Duodenal mucosa (tissue), 2 donors: Measurements from ENCODE around the gene USP48.
"Not testable (repeated sequence)": the region's sequence is repeated elsewhere in the genome, so short reads cannot be mapped to it uniquely, and the experiment has no call there.

Experiments
- H3K27ac ChIP-seq: one replicate; pipeline ENCODE4 v1.7.0; 2013; ENCODE audit warnings: low read depth, low read length
- H3K27me3 ChIP-seq, 2 donors: one replicate each; pipeline ENCODE4 v1.7.0; 2013; ENCODE audit warnings: low read length in 2 of 2, control low read depth in 1 of 2; ENCODE audit not compliant: insufficient read depth in 2 of 2, control insufficient read depth in 1 of 2
- H3K36me3 ChIP-seq, 2 donors: one replicate each; pipeline ENCODE4 v1.7.0; 2013; ENCODE audit warnings: low read length in 2 of 2, control low read depth in 1 of 2; ENCODE audit not compliant: insufficient read depth in 2 of 2, control insufficient read depth in 1 of 2
- H3K4me1 ChIP-seq, 2 donors: one replicate each; pipeline ENCODE4 v1.7.0; 2013; ENCODE audit warnings: low read length in 2 of 2, control low read depth in 1 of 2; ENCODE audit not compliant: insufficient read depth in 2 of 2, control insufficient read depth in 1 of 2
- H3K4me3 ChIP-seq, 2 donors: one replicate each; pipeline ENCODE4 v1.7.0; 2013; ENCODE audit warnings: low read length in 2 of 2, low read depth in 1 of 2
- H3K9ac ChIP-seq, 2 donors: one replicate each; pipeline ENCODE4 v1.7.0; 2013; ENCODE audit warnings: low read length in 2 of 2, low read depth in 1 of 2
- H3K9me3 ChIP-seq, 2 donors: one replicate each; pipeline ENCODE4 v1.7.0; 2013; ENCODE audit warnings: low read length in 2 of 2, control low read depth in 1 of 2; ENCODE audit not compliant: control insufficient read depth in 1 of 2

Gene USP48, protein sequence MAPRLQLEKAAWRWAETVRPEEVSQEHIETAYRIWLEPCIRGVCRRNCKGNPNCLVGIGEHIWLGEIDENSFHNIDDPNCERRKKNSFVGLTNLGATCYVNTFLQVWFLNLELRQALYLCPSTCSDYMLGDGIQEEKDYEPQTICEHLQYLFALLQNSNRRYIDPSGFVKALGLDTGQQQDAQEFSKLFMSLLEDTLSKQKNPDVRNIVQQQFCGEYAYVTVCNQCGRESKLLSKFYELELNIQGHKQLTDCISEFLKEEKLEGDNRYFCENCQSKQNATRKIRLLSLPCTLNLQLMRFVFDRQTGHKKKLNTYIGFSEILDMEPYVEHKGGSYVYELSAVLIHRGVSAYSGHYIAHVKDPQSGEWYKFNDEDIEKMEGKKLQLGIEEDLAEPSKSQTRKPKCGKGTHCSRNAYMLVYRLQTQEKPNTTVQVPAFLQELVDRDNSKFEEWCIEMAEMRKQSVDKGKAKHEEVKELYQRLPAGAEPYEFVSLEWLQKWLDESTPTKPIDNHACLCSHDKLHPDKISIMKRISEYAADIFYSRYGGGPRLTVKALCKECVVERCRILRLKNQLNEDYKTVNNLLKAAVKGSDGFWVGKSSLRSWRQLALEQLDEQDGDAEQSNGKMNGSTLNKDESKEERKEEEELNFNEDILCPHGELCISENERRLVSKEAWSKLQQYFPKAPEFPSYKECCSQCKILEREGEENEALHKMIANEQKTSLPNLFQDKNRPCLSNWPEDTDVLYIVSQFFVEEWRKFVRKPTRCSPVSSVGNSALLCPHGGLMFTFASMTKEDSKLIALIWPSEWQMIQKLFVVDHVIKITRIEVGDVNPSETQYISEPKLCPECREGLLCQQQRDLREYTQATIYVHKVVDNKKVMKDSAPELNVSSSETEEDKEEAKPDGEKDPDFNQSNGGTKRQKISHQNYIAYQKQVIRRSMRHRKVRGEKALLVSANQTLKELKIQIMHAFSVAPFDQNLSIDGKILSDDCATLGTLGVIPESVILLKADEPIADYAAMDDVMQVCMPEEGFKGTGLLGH

DNA sequence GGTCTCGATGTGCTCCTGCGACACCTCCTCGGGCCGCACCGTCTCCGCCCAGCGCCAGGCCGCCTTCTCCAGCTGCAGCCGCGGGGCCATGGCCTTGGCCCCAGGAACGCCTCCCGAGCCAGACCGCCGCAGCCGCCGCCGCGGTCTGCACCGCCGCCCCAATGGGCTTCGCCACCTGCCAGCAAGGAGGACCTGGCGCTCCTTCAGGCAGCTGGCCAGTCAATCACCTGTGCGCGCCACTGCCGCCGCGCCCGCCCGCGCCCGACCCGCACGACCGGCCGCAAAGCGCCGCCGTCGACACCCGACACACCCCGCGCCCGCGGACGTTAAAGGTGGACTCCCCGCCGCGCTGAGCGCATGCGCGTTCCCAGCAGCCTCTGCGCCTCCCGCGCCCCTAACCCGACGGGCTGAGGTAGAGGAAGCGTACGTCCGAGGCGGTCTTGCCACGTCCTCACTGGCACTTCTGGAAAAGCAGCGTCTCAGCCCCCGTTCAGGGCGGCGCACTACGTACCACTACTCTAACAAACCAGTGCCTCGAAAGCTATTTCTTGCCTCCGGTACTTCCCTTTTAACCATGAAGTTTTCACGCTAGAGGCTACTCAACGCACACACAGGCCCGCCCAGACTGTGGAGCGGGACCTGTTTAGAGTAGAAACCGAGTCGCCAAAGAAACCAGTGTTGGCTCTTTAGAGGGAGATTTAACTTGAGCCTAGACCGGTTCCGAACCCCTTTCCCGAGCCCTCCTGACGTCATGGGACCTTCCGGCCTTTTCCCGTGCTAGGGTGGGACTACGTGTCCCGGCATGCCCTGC, at the start of gene USP48:
TSS of gene USP48 (minus strand) at position 282 of the 811 bp plus-strand sequence. CDS start at position 90, 192 bp downstream.
- Histone ChIP-seq H3K36me3 (no peaks in the 10 kb centered on the region), H3K9me3 (no peaks in the 10 kb centered on the region), H3K9ac (peak within 1 kb of the TSS; percentile 90 to 98), H3K27me3 (no peaks in the 10 kb centered on the region), H3K4me1 (peaks cover 7 to 8% of the 10 kb centered on the region in 2 donors), H3K27ac (peak within 1 kb of the TSS; percentile 100), H3K4me3 (peak within 1 kb of the TSS; percentile 74 to 94)

DNA sequence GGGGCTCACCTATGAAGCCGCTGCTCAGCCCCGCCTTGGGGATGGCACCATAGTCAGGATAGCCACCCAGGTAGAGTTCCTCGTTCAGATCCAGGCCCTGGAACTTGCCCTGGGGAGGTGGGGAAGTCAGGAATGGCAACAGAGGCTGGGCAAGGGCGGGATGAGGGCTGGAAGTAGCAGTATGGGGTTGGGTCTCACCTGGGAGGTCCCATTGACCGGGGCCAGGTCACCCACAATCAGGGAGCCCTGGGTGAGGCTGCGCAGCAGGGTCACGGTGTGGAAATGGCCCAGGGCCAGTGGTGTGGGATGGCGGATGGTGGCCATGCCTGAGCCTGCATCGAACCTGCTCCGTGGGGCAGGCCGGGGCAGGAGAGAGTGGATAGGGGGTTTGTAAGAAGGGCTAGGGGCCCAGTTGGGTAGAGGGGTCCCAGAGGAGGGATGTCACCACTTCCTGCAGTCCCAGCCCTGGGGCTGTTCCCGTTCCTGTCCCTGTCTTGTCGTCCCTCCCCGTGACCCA, 48.6 kb upstream of the USP48 start:
- H3K27ac ChIP-seq, result no peak overlapping the region
- no peaks in the 10 kb centered on the region for H3K27me3 ChIP-seq
- H3K9me3 ChIP-seq, result peaks cover 9 to 12% of the 10 kb centered on the region in 2 donors
- H3K9ac ChIP-seq, result no peak overlapping the region
- H3K4me3 ChIP-seq, result no peak overlapping the region
- H3K36me3 ChIP-seq, result peaks cover 40 to 89% of the 10 kb centered on the region in 2 donors
- no peaks in the 10 kb centered on the region for H3K4me1 ChIP-seq

DNA sequence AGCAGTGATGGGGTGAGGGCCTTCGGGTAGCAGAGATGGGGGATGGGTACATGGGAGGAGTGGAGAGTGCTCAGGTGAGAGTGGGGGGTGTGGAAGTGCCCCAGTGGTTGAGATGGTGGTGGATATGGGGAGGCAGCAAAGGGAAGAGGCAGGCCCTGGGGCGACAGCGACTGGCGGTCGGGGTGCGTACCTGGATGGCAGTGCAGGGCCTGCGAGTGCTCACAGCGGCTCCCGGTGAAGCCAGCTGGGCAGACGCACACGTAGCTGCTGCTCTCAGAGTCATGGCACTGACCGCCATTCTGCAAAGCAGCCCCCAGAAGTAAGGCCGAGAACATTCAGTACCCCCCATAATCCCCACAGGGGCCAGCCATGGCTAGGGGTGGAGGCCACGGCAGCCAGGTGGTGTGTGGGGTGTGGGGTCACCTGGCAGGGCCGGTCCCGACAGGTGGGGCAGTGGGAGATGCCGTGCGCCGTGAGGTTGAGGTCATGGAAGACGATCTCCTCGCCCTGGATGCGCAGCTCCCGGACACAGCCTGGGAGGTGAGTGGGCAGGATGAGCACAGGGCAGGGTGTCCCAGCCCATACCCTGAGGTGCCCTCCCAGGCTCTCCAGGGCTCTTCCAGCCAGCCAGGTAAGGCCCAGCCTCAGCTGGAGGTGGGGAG, 48.0 kb upstream of the USP48 start:
- Histone ChIP-seq H3K9ac (no peak overlapping the region), H3K27ac (no peak overlapping the region), H3K36me3 (peaks cover 40 to 85% of the 10 kb centered on the region in 2 donors), H3K27me3 (no peaks in the 10 kb centered on the region), H3K4me1 (no peaks in the 10 kb centered on the region), H3K4me3 (no peak overlapping the region), H3K9me3 (peaks cover 9 to 12% of the 10 kb centered on the region in 2 donors)

DNA sequence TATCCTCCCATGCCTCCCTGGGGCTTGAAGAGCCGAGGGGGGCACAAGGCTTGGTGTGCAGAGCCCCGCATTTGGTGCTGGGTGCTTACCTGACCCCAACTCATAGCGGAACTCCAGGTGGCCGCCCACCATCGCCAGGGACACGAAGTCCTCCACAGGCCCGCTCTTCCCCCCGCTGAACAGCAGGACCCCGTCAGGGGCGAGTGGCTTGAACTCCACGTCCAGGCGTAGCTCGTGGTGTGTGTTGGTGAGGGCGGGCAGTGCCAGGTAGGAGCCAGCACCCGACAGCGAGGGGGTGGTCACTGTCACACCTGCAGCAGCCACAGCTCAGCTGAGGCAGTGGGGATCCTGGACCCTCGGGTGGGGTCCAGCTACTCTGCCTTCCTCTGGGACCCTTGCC, 46.3 kb upstream of the USP48 start:
- Histone ChIP-seq H3K4me3 (no peak overlapping the region), H3K27ac (no peak overlapping the region), H3K9me3 (peaks cover 4 to 8% of the 10 kb centered on the region in 2 donors), H3K4me1 (no peaks in the 10 kb centered on the region), H3K9ac (no peak overlapping the region), H3K36me3 (peaks cover 31 to 81% of the 10 kb centered on the region in 2 donors), H3K27me3 (no peaks in the 10 kb centered on the region)

DNA sequence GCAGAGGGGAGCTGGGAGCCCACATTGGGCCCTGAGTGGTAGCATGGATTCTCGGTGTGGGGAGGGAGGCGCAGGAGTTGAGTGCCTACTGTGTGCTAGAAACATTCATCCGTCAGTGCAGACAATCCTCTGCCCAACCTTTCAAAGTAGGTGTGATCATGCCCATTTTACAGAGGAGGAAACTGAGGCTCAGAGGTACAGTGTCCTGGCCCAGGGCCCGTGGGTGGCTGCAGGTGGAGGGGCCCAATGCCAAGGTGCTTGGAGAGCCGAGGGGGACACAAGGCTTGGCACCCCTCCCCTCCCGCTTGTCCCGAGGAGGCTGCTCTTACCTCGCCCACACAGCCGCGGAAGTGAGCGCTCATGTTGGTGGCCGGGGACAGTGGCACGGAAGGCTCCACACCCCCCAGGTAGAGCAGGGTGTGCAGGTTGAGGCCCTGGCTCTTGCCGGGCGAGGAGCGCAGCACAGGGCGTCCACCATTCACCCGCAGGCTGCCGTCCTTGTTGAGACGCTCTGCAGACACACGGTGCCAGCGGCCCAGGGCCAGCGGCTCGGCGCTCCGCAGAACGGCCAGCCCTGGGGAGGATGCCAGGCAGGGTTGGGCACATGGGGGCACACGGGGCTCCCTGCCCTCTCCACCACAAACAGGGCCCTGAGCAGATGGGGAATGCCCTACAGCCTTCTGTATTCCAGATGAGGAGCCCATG, 45.7 kb upstream of the USP48 start:
- Histone ChIP-seq H3K9me3 (peaks cover 0 to 3% of the 10 kb centered on the region in 2 donors), H3K4me3 (no peak overlapping the region), H3K27ac (no peak overlapping the region), H3K4me1 (no peaks in the 10 kb centered on the region), H3K27me3 (no peaks in the 10 kb centered on the region), H3K36me3 (peaks cover 25 to 79% of the 10 kb centered on the region in 2 donors), H3K9ac (no peak overlapping the region)

DNA sequence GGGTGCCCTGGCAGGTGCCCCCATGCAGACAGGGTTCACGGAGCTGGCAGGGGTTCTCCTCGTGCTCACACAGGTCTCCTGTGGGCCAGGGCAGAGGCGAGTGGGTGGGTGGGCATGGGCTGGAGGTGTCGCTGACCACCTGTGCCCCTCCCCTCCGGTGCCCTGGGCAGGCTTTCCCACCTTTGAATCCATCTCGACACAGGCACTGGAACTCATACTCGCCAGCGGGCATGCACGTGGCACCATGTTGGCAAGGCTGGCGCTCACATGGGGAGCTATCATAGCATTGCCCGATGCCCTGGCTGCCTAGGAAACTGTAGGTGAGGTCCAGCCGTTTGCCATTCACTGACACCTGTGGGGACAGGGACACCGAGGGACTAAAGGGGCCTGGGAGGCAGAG, 45.1 kb upstream of the USP48 start:
- Histone ChIP-seq H3K36me3 (peaks cover 19 to 79% of the 10 kb centered on the region in 2 donors), H3K27ac (no peak overlapping the region), H3K9ac (no peak overlapping the region), H3K4me3 (no peak overlapping the region), H3K27me3 (no peaks in the 10 kb centered on the region), H3K9me3 (no peaks in the 10 kb centered on the region), H3K4me1 (no peaks in the 10 kb centered on the region)

DNA sequence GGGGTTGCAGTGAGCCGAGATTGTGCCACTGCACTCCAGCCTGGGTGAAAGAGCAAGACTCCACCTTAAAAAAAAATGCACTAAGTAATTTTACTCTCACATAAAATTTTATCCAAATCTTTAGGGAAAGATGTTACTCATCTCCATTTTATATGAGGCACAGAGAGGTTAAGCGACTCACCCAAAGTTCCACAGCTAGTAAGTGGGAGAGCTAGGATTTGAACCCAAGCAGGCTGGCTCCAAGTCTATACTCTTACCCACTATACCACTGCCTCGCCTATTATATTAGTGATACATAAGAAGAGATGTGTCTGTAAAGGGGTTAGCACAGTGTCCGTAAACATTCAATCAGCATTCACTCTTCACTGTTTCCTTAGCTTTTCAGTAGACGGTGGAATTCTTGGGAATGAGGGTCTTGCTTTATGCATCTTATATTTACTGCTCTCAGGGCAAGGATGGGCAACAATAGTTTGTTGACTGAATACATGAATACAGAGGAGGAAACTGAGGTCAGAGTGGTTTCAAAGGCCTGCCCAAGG, 44.3 kb upstream of the USP48 start:
- H3K27ac ChIP-seq, result no peak overlapping the region
- no peak overlapping the region for H3K4me3 ChIP-seq
- no peaks in the 10 kb centered on the region for H3K27me3 ChIP-seq
- no peak overlapping the region for H3K9ac ChIP-seq
- peaks cover 17 to 77% of the 10 kb centered on the region in 2 donors for H3K36me3 ChIP-seq
- H3K9me3 ChIP-seq, result no peaks in the 10 kb centered on the region
- H3K4me1 ChIP-seq, result no peaks in the 10 kb centered on the region

DNA sequence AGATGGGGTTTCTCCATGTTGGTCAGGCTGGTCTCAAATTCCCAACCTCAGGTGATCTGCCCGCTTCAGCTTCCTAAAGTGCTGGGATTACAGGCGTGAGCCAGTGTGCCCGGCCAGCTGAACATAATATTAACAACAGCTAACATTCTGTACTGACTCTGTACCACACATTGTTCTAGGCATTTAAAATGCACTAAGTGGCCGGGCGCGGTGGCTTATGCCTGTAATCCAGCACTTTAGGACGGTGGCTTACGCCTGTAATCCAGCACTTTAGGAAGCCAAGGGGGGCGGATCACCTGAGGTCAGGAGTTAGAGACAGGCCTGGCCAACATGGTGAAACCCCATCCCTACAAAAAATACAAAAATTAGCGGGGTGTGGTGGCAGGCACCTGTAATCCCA, 43.7 kb upstream of the USP48 start:
- H3K4me1 ChIP-seq, H3K9ac ChIP-seq, H3K4me3 ChIP-seq, H3K9me3 ChIP-seq, H3K27ac ChIP-seq, H3K27me3 ChIP-seq: not testable (repeated sequence)
- H3K36me3 ChIP-seq, result peaks cover 17 to 71% of the 10 kb centered on the region in 2 donors
